Muscle of leg (tissue), 11 donors: ENCODE measurements around the gene HRH1. TPM values are rescaled to one million over a fixed set of nuclear protein-coding genes. Genes with fewer than 3 reads are reported as not detected.
"Not testable (repeated sequence)": the region's sequence is repeated elsewhere in the genome, so short reads cannot be mapped to it uniquely, and the experiment has no call there.

Source experiments
- DNase-seq: peaks from one replicate; pipeline ENCODE4 v3.0.0; 2013
- H3K27ac ChIP-seq: one replicate; pipeline ENCODE4 v1.5.1; 2013; ENCODE audit warnings: mild to moderate bottlenecking, low read length, control low read depth
- H3K27me3 ChIP-seq: one replicate; pipeline ENCODE4 v1.6.1; 2013; ENCODE audit warnings: low read length; ENCODE audit not compliant: control insufficient read depth, insufficient read depth
- H3K36me3 ChIP-seq: one replicate; pipeline ENCODE4 v1.6.1; 2013; ENCODE audit warnings: low read length; ENCODE audit not compliant: control insufficient read depth, insufficient read depth
- H3K4me1 ChIP-seq: one replicate; pipeline ENCODE4 v1.6.1; 2013; ENCODE audit warnings: low read length; ENCODE audit not compliant: control insufficient read depth, insufficient read depth
- H3K4me3 ChIP-seq: one replicate; pipeline ENCODE4 v1.5.1; 2013; ENCODE audit warnings: low read length, control low read depth
- H3K9me3 ChIP-seq: replicated peaks from 2 replicates; pipeline ENCODE4 v1.6.1; 2013; ENCODE audit warnings: low read depth, low read length; ENCODE audit not compliant: control insufficient read depth
- WGBS: methylation state at CpG from one replicate; pipeline ENCODE4 v1.1.5; 2013; ENCODE audit warnings: missing lambda C conversion rate; ENCODE audit not compliant: insufficient coverage; 5-methylcytosine and 5-hydroxymethylcytosine counted together
- polyA plus RNA-seq, 8 donors: library from polyadenylated mRNA; unstranded; fragments of 120-200 nt; gene quantifications; one replicate each; pipeline versions ENCODE4 v1.2.1 to v1.2.3, GENCODE V29; 2013; ENCODE audit warnings: inconsistent platforms in 1 of 8, low replicate concordance in 1 of 8; ENCODE audit not compliant: insufficient read length in 8 of 8, insufficient read depth in 1 of 8
- total RNA-seq: library from RNA; stranded (reverse); fragments of 120-200 nt; gene quantifications from one replicate; pipeline ENCODE4 v1.2.4, GENCODE V29; 2013

The HRH1 gene
- total and polyA plus RNA-seq, 9 donors = 1.6 to 6.2 (median 3.2) TPM

DNA sequence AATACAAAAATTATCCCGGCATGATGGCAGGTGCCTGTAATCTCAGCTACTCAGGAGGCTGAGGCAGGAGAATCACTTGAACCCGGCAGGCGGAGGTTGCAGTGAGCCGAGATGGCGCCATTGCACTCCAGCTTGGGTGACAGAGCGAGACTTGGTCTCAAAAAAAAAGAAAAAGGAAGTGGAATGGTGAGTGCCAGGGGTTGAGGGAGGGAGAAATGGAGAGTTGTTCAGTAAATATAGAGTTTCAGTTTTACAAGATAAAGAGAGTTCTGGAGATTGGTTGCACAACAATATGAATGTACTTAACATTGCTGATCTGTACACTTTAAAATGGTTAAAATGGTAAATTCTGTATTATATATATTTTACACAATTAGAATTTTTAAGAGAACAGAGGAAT lies 63.1 kb downstream of the HRH1 start:
- not testable (repeated sequence) for H3K9me3 ChIP-seq, H3K4me3 ChIP-seq, H3K27ac ChIP-seq, H3K36me3 ChIP-seq, H3K4me1 ChIP-seq, H3K27me3 ChIP-seq, DNase-seq
- WGBS = 91% methylated on average over 5 of the region's 6 CpGs

- Histone ChIP-seq H3K9me3 (no peaks in the 10 kb centered on the region), H3K4me3 (no peak overlapping the region), H3K4me1 (no peaks in the 10 kb centered on the region), H3K27ac (no peak overlapping the region), H3K27me3 (no peaks in the 10 kb centered on the region), H3K36me3 (no peaks in the 10 kb centered on the region)
- no peak for DNase-seq
- 69% methylated on average over 7 of the region's 8 CpGs for WGBS
Measured at GRCh38 chr3:11220230-11220629, 65.9 kb downstream of the HRH1 start.

- no CpG with 5 or more reads among the region's 3 CpGs for WGBS
- no peaks in the 10 kb centered on the region for H3K4me1 ChIP-seq
- peak overlapping the region; percentile 54 for H3K27ac ChIP-seq
- H3K27me3 ChIP-seq = no peaks in the 10 kb centered on the region
- H3K36me3 ChIP-seq = no peaks in the 10 kb centered on the region
- no peaks in the 10 kb centered on the region for H3K9me3 ChIP-seq
- H3K4me3 ChIP-seq = no peak overlapping the region
- DNase-seq = peak; percentile 55
Measured at GRCh38 chr3:11221818-11222415, 67.6 kb downstream of the HRH1 start.

GRCh38 chr3:11224010-11224409 lies 69.7 kb downstream of the HRH1 start:
- Histone ChIP-seq H3K27me3 (no peaks in the 10 kb centered on the region), H3K36me3 (no peaks in the 10 kb centered on the region), H3K27ac (no peak overlapping the region), H3K4me1 (no peaks in the 10 kb centered on the region), H3K9me3 (no peaks in the 10 kb centered on the region), H3K4me3 (no peak overlapping the region)
- 80% methylated on average over 1 of the region's 3 CpGs for WGBS
- no peak for DNase-seq

DNA sequence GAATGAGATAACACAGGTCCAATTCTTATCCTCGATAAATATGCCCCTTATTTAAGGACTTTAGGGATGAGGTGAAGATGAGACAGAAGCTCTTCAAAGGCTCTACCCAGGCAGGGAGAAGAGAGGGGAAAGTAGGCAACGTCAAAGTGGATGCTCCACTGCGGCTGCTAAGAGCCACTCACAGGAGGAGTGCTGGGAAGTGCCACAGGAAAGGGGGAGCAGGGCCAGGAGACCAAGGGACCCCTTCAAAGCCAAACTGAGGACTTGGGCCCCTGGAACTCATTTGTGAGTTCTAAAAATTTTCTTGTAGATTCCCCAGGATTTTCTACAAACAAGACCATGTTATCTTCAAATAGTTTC lies 70.6 kb downstream of the HRH1 start:
- H3K27me3 ChIP-seq = no peaks in the 10 kb centered on the region
- 96% methylated on average over 2 of the region's 3 CpGs for WGBS
- no peaks in the 10 kb centered on the region for H3K9me3 ChIP-seq
- no peaks in the 10 kb centered on the region for H3K36me3 ChIP-seq
- H3K27ac ChIP-seq = no peak overlapping the region
- DNase-seq = no peak
- H3K4me3 ChIP-seq = no peak overlapping the region
- no peaks in the 10 kb centered on the region for H3K4me1 ChIP-seq

DNA sequence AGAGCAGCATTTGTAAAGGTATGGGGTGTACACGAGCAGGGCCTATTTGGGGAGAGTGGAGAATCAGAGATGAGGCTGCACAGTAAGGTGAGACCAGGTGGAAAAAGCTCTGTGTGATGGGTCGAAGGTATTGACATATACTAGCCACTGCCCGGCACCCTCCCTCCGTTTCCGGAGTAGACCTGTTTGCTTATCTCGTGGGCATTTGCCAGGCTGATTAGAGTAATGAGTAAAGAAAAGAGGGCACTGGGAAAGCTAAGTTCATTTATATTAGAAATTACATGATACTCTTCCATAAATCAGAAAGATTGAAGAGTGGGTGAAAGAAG lies 71.7 kb downstream of the HRH1 start:
- no peaks in the 10 kb centered on the region for H3K9me3 ChIP-seq
- H3K4me3 ChIP-seq = no peak overlapping the region
- H3K27ac ChIP-seq = no peak overlapping the region
- DNase-seq = no peak
- no peaks in the 10 kb centered on the region for H3K36me3 ChIP-seq
- 94% methylated on average over 1 of the region's 6 CpGs for WGBS
- H3K4me1 ChIP-seq = no peaks in the 10 kb centered on the region
- H3K27me3 ChIP-seq = no peaks in the 10 kb centered on the region

GRCh38 chr3:11228041-11228440 lies 73.7 kb downstream of the HRH1 start:
- H3K4me1 ChIP-seq = no peaks in the 10 kb centered on the region
- 38% methylated on average over 3 of the region's 4 CpGs for WGBS

GRCh38 chr3:11230125-11230524 lies 75.8 kb downstream of the HRH1 start:
- Histone ChIP-seq H3K4me3 (no peak overlapping the region), H3K27ac (no peak overlapping the region), H3K9me3 (no peaks in the 10 kb centered on the region), H3K27me3 (no peaks in the 10 kb centered on the region), H3K4me1 (no peaks in the 10 kb centered on the region), H3K36me3 (no peaks in the 10 kb centered on the region)
- DNase-seq = no peak
- 63% methylated on average over 2 of the region's 4 CpGs for WGBS

More at GRCh38 chr3:11228041-11228440, 73.7 kb downstream of the HRH1 start:
- Histone ChIP-seq H3K27me3 (no peaks in the 10 kb centered on the region), H3K36me3 (no peaks in the 10 kb centered on the region), H3K27ac (no peak overlapping the region), H3K4me3 (no peak overlapping the region), H3K9me3 (no peaks in the 10 kb centered on the region)
- no peak for DNase-seq

DNA sequence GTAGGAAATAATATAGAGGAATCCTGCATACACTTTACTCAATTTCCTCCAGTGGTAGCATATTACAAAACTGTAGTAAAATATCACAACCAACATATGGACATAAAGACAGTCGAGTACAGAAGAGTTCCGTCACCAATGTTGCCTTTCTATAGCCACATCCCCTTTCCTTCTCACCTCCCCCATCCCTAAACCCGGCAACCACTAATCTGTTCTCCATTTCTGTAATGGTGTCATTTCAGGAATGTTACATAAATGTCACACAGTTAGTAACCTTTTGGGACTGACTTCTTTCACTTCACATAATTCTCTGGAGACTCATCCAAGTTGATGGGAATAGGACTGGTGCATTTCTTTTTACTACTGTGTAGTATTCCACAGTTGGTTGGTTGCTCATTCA lies 76.5 kb downstream of the HRH1 start:
- no peaks in the 10 kb centered on the region for H3K9me3 ChIP-seq
- no CpG with 5 or more reads among the region's 3 CpGs for whole genome bisulfite sequencing
- H3K4me3 ChIP-seq = no peak overlapping the region
- no peaks in the 10 kb centered on the region for H3K36me3 ChIP-seq
- no peaks in the 10 kb centered on the region for H3K4me1 ChIP-seq
- no peak overlapping the region for H3K27ac ChIP-seq
- peaks cover 2% of the 10 kb centered on the region for H3K27me3 ChIP-seq
- DNase-seq = no peak

GRCh38 chr3:11235385-11235784 lies 81.1 kb downstream of the HRH1 start:
- no peak for DNase-seq
- Histone ChIP-seq H3K9me3 (no peaks in the 10 kb centered on the region), H3K4me3 (no peak overlapping the region), H3K4me1 (no peaks in the 10 kb centered on the region), H3K27me3 (peaks cover 2% of the 10 kb centered on the region), H3K27ac (no peak overlapping the region), H3K36me3 (no peaks in the 10 kb centered on the region)
- WGBS = 60% methylated on average over 4 of the region's 8 CpGs
